ENCODE results near the gene PTN. TPM values are rescaled to one million over a fixed set of nuclear protein-coding genes. Genes with fewer than 3 reads are reported as not detected.

The PTN gene
- total RNA-seq, 2 experiments from 2014 or later = not detected

- Mint-ChIP-seq H3K4me3 (no peak overlapping the region), H3K27me3 (no peaks in the 10 kb centered on the region), H3K9me3 (peaks cover 9% of the 10 kb centered on the region), H3K27ac (no peak overlapping the region), H3K36me3 (ENCODE audit: low read depth) (no peaks in the 10 kb centered on the region), H3K4me1 (ENCODE audit: low read depth) (no peaks in the 10 kb centered on the region)
- TF ChIP-seq CTCF (IDR thresholded peaks at IDR 0.05) = no peak
- intact Hi-C loops (cut with micrococcal nuclease) = no loop called here
- ChIA-PET CTCF (no interaction called here), POLR2A (no interaction called here)
- no peak for ATAC-seq
- DNase-seq = no peak
Observed at GRCh38 chr7:137258552-137258951, 85.0 kb downstream of the PTN start.

GRCh38 chr7:137254766-137255165 is 88.8 kb downstream of the PTN start:
- no peak for ATAC-seq
- H3K27me3 Mint-ChIP-seq = no peaks in the 10 kb centered on the region

GRCh38 chr7:137245890-137246289 is 97.6 kb downstream of the PTN start:
- no peak for DNase-seq
- Mint-ChIP-seq H3K36me3 (ENCODE audit: low read depth) (no peaks in the 10 kb centered on the region), H3K9me3 (peaks cover 3% of the 10 kb centered on the region), H3K27ac (no peak overlapping the region), H3K4me1 (ENCODE audit: low read depth) (no peaks in the 10 kb centered on the region), H3K4me3 (no peak overlapping the region), H3K27me3 (no peaks in the 10 kb centered on the region)
- ATAC-seq = no peak
- TF ChIP-seq CTCF (IDR thresholded peaks at IDR 0.05) = no peak
- POLR2A ChIA-PET = no interaction called here
- intact Hi-C loops (cut with micrococcal nuclease) = no loop called here
- CTCF ChIA-PET = no interaction called here

More at GRCh38 chr7:137254766-137255165, 88.8 kb downstream of the PTN start:
- POLR2A ChIA-PET = no interaction called here
- intact Hi-C loops (cut with micrococcal nuclease) = no loop called here
- TF ChIP-seq CTCF (IDR thresholded peaks at IDR 0.05) = no peak
- no peaks in the 10 kb centered on the region for H3K4me1 Mint-ChIP-seq (ENCODE audit: low read depth)
- H3K27ac Mint-ChIP-seq = no peak overlapping the region
- no peaks in the 10 kb centered on the region for H3K36me3 Mint-ChIP-seq (ENCODE audit: low read depth)
- no peak for DNase-seq
- peaks cover 7% of the 10 kb centered on the region for H3K9me3 Mint-ChIP-seq
- CTCF ChIA-PET = no interaction called here
- H3K4me3 Mint-ChIP-seq = no peak overlapping the region

- ATAC-seq (no peak), DNase-seq (no peak)
- TF ChIP-seq CTCF (IDR thresholded peaks at IDR 0.05) = no peak
- Mint-ChIP-seq H3K9me3 (peaks cover 3% of the 10 kb centered on the region), H3K36me3 (ENCODE audit: low read depth) (no peaks in the 10 kb centered on the region), H3K27ac (no peak overlapping the region), H3K4me3 (no peak overlapping the region), H3K4me1 (ENCODE audit: low read depth) (no peaks in the 10 kb centered on the region), H3K27me3 (no peaks in the 10 kb centered on the region)
- intact Hi-C loops (cut with micrococcal nuclease) = no loop called here
- POLR2A ChIA-PET = no interaction called here
- CTCF ChIA-PET = no interaction called here
Observed at GRCh38 chr7:137245186-137245585, 98.3 kb downstream of the PTN start.

- ATAC-seq = no peak
- TF ChIP-seq CTCF (IDR thresholded peaks at IDR 0.05) = no peak
- CTCF ChIA-PET = no interaction called here
Observed at GRCh38 chr7:137243741-137244140, 99.8 kb downstream of the PTN start.

More at GRCh38 chr7:137243741-137244140, 99.8 kb downstream of the PTN start:
- Mint-ChIP-seq H3K9me3 (peaks cover 3% of the 10 kb centered on the region), H3K27me3 (no peaks in the 10 kb centered on the region), H3K4me3 (no peak overlapping the region), H3K27ac (no peak overlapping the region), H3K4me1 (ENCODE audit: low read depth) (no peaks in the 10 kb centered on the region), H3K36me3 (ENCODE audit: low read depth) (no peaks in the 10 kb centered on the region)
- POLR2A ChIA-PET = no interaction called here
- intact Hi-C loops (cut with micrococcal nuclease) = no loop called here
- no peak for DNase-seq

Measured in activated CD8-positive, alpha-beta T cell treated with anti-CD3 and anti-CD28 coated beads for 36 hours (primary cell).